ENCODE measurements around the gene SMIM30. TPM values are rescaled to one million over a fixed set of nuclear protein-coding genes. Genes with fewer than 3 reads are reported as not detected.

The SMIM30 gene
- total and polyA plus RNA-seq, 2 of the 4 experiments (the other 2 are of a cell fraction): 31.6 to 47.7 TPM

- Histone ChIP-seq H4K91ac (ENCODE audit: insufficient read depth, low read depth, low read length) (no peak overlapping the region), H3K79me1 (ENCODE audit: low read depth in 1 of 2, low read length in 2 of 2) (no peaks in the 10 kb centered on the region), H3K4me1 (ENCODE audit: control insufficient read depth, insufficient read depth, low read length) (no peaks in the 10 kb centered on the region), H4K20me1 (ENCODE audit: insufficient read depth, low read length) (no peaks in the 10 kb centered on the region), H3K4me3 (ENCODE audit: insufficient read depth, low read depth, low read length) (no peak overlapping the region), H2AK5ac (ENCODE audit: low read depth, low read length) (no peak overlapping the region), H2BK20ac (ENCODE audit: low read depth, low read length) (no peak overlapping the region), H3K4me2 (ENCODE audit: low read depth, low read length) (no peak overlapping the region), H3K4ac (ENCODE audit: low read depth, low read length) (no peak overlapping the region), H3K9me1 (ENCODE audit: insufficient read depth, low read length) (no peaks in the 10 kb centered on the region), H3K23ac (ENCODE audit: low read depth, low read length) (no peak overlapping the region), H2BK15ac (ENCODE audit: low read depth, low read length) (no peak overlapping the region), H3K36me3 (ENCODE audit: control insufficient read depth, insufficient read depth, low read length) (no peaks in the 10 kb centered on the region), H3K14ac (replicated peaks; ENCODE audit: low read depth, low read length) (no peak overlapping the region), H2BK5ac (ENCODE audit: low read depth, low read length, poor library complexity, severe bottlenecking) (no peak overlapping the region), H2AK9ac (replicated peaks; ENCODE audit: low read depth, low read length, poor library complexity) (no peak overlapping the region), H3K56ac (ENCODE audit: extremely low read depth, insufficient read depth, low read length) (no peak overlapping the region), H2AFZ (replicated peaks; ENCODE audit: low read length, poor library complexity) (no peak overlapping the region), H4K8ac (ENCODE audit: low read depth in 2 of 2, low read length in 2 of 2) (no peak overlapping the region), H4K5ac (ENCODE audit: low read depth, low read length) (no peak overlapping the region), H3K27me3 (ENCODE audit: control insufficient read depth, insufficient read depth, low read length) (no peaks in the 10 kb centered on the region), H3K9ac (ENCODE audit: low read depth, low read length) (no peak overlapping the region), H3K27ac (ENCODE audit: insufficient read depth, low read length) (no peak overlapping the region), H2BK120ac (ENCODE audit: low read depth, low read length) (no peak overlapping the region), H3K18ac (ENCODE audit: low read depth, low read length) (no peak overlapping the region), H3K9me3 (ENCODE audit: control insufficient read depth, insufficient read depth, low read length) (no peaks in the 10 kb centered on the region)
- dilution Hi-C loops (cut with HindIII; ENCODE audit: low sequenced_read_pairs, unreplicated experiment): no loop called here
- intact Hi-C loops (cut with micrococcal nuclease): no loop called here
- ChIA-PET CTCF (no interaction called here), POLR2A (ENCODE audit: unreplicated experiment) (no interaction called here)
- DNase-seq: no peak
- WGBS, 2 experiments (ENCODE audit: extremely low coverage in 2 of 2, insufficient read length in 1 of 2): no CpG with 5 or more reads among the region's 1 CpG
- in situ Hi-C loops (cut with MboI; ENCODE audit: low sequenced_read_pairs): no loop called here
- TF ChIP-seq, protein P1, sequence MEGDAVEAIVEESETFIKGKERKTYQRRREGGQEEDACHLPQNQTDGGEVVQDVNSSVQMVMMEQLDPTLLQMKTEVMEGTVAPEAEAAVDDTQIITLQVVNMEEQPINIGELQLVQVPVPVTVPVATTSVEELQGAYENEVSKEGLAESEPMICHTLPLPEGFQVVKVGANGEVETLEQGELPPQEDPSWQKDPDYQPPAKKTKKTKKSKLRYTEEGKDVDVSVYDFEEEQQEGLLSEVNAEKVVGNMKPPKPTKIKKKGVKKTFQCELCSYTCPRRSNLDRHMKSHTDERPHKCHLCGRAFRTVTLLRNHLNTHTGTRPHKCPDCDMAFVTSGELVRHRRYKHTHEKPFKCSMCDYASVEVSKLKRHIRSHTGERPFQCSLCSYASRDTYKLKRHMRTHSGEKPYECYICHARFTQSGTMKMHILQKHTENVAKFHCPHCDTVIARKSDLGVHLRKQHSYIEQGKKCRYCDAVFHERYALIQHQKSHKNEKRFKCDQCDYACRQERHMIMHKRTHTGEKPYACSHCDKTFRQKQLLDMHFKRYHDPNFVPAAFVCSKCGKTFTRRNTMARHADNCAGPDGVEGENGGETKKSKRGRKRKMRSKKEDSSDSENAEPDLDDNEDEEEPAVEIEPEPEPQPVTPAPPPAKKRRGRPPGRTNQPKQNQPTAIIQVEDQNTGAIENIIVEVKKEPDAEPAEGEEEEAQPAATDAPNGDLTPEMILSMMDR (conservative IDR thresholded peaks at IDR 0.05; ENCODE audit: low read depth, low read length): no peak
- no peak for TF ChIP-seq CHD1 (IDR thresholded peaks at IDR 0.05; ENCODE audit: low read depth, low read length)
- no TSS peak for BruUV-seq (replicated peaks)
- ATAC-seq (ENCODE audit: low read depth): no peak
Observed at GRCh38 chr7:113092762-113093161, 25.6 kb downstream of the SMIM30 start.
